Medulla oblongata (tissue), 1 donor: Measurements from ENCODE around the gene LRCH1.
A peak's percentile ranks its signal among the peaks of the same experiment; 100 is the strongest.

Experiments used
- DNase-seq: peaks from one replicate; pipeline ENCODE4 v3.0.0-alpha.2; 2015; ENCODE audit errors: extremely low spot score

LRCH1 gene

DNA sequence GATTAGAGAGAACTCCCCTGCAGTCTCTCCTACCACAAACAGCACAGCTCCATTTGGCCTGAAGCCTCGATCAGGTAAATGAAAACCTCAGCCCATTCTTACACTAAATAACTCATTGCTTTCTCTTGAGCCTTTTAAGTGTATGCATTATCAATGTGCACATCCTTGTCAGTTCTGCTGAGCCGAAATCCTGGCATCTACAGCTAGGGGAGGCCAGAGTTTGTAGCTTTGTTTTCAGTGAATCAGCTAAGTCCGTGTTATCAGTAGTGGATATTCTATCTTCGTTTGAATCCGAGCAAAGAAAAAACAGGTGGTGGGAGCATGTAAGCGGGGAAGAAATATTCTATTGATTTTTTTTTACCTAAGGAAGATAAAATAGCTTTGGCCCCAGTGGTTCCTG lies 159.6 kb downstream of the LRCH1 start:
- DNase-seq = no peak

DNA sequence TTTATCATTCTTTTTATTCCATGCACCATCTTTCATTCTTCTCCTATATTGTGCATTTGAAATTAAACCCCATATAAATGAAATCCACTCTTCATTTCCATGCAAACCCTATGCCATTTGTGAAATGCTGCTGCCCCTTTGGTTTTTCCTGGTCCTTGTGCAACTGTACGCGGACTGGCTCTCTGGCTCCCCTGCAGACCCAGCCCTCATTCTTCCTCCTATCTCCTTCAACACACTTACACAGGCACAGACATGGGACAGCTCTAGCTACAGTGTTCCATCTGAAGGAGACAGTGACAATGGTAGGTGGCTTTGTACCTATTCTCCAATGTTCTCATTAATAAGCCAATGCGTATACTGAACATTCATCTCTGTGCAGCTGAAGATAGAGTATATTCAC lies 162.4 kb downstream of the LRCH1 start:
- DNase-seq = no peak

GRCh38 chr13:46716821-46717220 lies 163.9 kb downstream of the LRCH1 start:
- DNase-seq = no peak

GRCh38 chr13:46717275-46717674 lies 164.3 kb downstream of the LRCH1 start:
- DNase-seq = no peak

- no peak for DNase-seq
These were observed 164.9 kb downstream of the LRCH1 start for GRCh38 chr13:46717856-46718255.

DNA sequence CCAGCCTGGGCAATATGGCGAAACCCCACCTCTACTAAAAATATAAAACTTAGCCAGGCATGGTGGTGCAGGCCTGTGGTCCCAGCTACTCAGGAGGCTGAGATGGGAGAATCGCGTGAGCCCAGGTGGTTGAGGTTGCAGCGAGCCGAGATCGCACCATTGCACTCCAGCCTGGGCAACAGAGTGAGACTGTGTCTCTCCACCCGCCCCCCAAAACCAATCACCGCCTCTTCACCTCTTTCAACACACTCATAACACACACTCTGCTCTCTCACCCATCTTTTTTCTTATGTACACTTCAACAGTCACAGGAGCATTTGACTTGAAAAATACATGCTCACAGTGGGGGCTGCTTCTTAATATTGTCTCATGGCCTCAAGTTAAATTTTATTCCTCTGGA lies 167.2 kb downstream of the LRCH1 start:
- no peak for DNase-seq

- DNase-seq = peak; percentile 63
These were observed 168.1 kb downstream of the LRCH1 start for GRCh38 chr13:46721054-46721453.

DNA sequence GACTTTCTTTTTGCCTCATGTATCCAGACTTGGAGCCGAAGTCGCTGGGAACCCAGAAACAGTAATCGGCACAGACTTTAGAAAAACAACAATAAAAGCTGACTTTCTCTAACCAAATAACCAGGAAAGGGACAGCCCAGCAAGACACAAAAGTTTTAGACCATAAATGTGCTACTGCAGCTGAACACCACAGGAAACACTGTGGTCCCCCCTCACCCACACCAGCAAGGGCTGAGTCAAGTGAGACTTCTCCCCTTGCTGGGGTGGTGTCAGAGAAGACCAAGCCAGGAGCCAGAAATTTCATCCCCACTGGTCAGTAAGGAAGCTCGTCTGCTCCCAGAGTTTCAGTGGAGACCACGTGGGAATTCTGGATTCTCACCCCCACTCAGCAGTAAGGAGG lies 173.4 kb downstream of the LRCH1 start:
- DNase-seq = no peak

DNA sequence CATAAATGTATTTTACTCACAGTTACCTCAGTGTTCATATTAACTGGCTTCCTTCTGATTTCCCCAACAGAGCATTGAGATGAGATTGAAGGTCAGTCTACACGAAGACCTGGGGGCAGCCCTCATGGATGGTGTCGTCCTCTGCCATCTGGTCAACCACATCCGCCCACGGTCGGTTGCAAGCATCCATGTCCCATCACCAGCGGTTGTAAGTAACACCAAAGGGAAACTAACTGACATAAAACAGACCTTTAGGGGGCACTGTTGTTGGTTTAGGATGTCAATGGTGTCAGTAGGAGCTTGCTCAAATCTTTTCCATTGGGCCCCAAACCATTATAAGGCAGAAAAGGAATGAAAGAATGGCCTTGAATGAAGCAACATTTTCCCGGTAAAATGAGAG lies 175.8 kb downstream of the LRCH1 start:
- no peak for DNase-seq

DNA sequence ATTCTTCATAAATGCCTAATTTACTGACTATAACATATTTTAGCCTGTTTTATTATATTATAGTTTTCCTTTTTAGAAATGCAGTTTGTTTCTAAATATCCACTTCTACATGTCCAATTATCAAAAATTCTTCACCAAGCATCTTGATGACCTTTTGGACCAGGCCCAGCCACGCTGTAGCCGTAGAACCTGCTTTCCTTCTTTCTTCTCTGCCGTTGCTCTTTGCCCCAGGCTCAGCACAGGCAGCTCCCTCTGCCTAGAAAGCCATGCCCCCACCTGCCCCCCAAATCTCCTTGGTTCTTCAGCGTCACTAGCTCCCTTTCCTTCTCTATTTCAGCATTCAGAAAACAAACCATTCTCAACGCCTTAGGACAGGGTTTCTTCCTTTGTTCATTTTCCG lies 178.6 kb downstream of the LRCH1 start:
- no peak for DNase-seq

DNA sequence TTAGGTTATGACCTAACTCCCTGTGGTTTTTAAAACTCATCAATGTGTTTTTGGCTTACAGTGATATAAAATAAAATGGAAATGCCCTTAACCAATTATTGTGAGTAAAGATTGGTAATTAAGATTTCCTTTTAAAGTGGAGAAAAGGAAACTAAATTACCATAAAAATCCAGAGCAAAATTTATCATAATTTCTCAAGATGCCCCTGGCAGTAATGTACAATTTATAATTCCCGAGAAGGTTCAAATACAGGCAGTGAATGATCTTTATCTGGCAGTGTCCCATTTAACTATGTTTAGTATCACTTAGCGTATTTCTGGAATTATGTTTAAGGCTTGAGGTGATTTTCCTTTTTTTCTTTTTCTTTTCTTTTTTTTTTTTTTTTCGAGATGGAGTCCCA lies 182.5 kb downstream of the LRCH1 start:
- DNase-seq = no peak

GRCh38 chr13:46736541-46737310 lies 183.8 kb downstream of the LRCH1 start:
- DNase-seq = no peak

DNA sequence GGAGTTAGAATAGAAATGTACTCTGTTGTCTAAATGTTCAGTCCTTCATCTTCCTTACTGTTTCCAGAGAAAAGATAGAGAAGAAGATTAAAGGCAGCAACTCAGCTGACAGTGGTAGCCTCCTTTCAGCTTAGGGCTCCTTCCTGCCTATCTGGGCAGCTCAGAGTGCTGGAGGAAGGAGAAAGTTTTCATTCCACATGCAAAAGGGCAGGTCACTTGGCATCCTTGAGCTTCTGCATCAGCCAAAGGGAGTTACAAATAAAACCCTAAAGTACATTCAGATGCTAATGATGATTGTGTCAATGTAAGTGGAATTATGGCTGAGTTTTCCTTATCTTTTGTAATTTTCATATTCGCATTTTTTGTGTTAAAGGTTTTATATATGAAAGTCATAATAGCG lies 185.1 kb downstream of the LRCH1 start:
- DNase-seq = no peak

DNA sequence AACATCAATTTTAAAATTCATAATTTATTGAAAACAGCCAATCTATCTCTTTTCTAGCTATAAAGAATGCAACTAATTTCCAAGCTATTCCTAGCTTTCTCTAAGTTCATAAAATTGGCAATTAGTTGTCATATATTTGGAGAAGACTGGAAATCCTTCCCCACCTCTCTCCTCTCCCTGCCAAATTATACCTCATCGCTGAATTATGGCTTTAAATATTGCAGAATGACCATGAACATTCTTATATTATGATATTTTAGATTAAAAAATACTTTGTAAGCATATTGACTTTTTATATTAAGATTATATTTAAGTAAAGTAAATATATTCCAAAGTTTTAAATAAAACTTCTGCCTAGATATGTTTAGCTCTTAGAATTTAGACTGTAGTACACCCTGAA lies 185.8 kb downstream of the LRCH1 start:
- no peak for DNase-seq

GRCh38 chr13:46739447-46740098 lies 186.6 kb downstream of the LRCH1 start:
- no peak for DNase-seq

DNA sequence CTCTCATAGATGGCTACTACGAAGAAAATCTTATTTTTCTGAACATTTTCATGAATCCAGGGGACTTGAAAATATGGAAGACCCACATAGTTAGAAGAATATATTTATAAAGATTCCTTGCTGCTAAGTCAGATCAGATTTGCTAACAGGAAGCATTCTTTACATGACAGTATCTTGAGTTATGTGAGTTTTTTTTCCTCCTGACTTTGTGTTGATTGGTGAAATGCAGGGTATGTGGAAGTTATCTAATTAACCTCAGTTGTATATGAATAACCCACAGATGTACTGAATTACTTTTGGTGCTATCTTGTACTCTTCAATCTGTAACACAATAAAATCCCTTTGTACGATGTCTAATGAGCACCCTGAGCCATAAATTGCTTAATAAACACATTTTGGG lies 190.2 kb downstream of the LRCH1 start:
- no peak for DNase-seq

DNA sequence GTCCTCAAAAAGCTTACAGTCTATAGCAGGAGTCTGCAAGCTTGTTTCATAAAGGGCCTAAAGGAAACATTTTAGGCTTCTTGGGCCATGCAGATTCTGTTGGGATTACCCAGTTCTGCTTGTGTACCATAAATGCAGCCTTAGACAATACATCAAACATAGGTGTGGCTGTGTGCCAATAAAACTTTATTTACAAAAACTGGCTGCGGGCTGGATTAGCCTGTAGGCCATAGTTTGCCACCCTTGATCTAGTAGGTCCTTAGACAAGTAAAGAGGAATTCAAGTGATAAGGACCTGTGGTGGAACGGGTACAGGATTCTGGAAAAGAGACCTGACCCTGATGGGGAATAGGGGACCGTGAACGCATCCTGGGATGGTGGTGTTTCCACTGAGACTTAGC lies 192.1 kb downstream of the LRCH1 start:
- DNase-seq = no peak

- no peak for DNase-seq
These were observed 192.7 kb downstream of the LRCH1 start for GRCh38 chr13:46745706-46746105.

DNA sequence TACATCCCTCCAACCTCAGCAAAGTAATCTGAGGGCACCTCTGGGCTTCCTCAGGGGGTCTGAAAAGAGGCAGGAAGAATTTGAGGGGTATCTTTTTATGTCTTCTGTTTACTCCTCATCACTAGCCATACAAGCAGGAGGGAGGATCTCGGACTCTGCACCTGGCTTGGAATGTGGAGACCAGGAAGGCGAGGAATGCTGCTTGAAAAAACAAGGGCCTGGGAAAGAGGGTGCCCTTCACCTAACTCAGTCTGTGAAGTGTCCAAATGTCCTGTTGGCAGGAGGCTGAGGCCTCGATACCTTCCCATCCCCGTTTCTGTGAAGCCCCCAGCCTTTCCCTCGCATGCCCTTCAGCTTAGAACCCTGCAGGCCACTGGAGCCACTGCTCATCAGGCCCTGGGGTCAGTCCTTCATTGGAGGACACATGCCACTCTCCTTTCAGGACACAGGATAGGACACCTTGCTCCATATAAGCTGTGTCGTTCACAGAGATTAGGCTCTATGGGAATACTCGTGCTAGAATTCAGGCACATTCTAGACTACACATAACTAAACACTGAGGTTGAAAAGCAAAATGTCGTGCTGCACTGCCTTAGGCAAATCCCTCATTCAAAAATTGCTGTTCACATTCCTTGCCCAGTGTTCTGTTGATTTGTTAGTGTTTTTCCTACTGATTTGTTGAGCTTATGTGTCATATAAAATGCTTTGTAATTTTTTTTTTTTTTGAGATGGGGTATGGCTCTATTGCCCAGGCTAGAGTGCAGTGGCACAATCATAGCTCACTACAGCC lies 194.3 kb downstream of the LRCH1 start:
- no peak for DNase-seq

GRCh38 chr13:46748300-46748699 lies 195.3 kb downstream of the LRCH1 start:
- DNase-seq = no peak

DNA sequence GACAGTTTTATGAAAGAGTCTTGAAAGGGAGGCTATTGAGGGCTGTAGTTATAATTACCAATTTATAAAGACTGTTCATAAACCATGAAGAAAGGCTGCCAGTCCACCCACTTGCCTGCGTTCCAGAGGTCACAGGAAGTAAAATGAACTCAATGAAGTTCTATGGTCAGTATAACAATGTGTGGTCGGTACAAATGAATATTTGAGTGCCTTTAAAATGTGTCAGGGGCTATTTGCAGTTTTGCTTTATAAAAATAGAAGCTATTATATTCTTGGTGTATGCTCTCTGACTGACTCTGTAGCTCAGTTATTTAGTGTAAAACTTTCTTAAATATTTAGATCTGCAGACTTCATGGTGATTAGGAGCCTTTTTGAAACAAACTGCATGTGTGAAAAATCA lies 197.0 kb downstream of the LRCH1 start:
- DNase-seq = no peak

DNA sequence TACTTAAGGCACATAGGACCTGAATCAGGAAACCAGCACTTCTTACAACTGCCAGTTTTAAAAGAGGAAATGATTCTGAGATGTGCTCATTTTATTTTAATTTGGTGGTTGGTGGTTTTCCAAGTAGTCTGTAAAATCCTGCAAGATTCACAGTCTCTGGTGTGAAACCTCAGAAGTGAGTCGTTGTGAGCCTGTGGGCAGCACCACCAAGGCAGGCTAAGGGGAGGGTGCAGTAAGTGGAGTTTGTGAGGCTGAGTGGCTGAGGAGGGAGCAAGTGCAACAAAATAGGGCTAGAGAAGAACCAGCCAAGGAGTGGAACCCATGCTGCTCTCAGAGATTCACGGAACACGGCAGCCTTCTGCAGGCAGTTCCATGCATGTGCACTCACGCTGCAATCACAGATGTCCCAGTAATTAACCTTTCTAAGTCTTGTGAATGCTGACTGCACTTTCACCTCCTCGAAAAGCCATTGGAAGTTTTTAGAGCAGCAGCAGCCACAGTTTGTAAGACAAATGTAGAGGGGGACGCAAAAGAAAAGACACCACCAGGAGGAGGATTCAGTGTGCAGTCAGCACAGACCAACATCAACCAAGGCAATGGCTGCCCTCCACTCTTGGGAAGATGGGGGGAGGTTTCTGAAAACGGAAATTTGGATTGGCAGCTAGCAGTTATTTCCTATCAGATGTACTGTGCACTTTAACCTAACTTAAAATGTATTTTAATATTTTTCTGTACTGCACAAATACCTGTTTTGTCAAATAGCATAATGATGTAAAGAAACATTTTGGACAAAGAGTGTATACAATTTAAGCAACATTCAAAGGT lies 199.1 kb downstream of the LRCH1 start:
- DNase-seq = peak; percentile 45
